HepG2 (cell line): Measurements from ENCODE around the gene TPSAB1. TPM values are rescaled to one million over a fixed set of nuclear protein-coding genes. Genes with fewer than 3 reads are reported as not detected.

ENCODE experiments used
- ATAC-seq: fragments of 200-7000 bp; cut with Tn5 transposase; 3 replicates; pipeline ENCODE4 v1.9.1; 2020; ENCODE audit warnings: mild to moderate bottlenecking, moderate library complexity
- BruUV-seq: library from RNA; stranded (reverse); fragments of 400-500 nt; replicated peaks from 2 replicates; lab custom pipeline; 2021; lab: Mats Ljungman, UMichigan
- CTCF ChIA-PET: fragments of 300-600 bp; formaldehyde crosslinking; extraction: SDS; loops from one replicate; lab custom pipeline; 2021; ENCODE audit warnings: low total read pairs, inconsistent platforms, low intra/inter-chr PET ratio; lab: Yijun Ruan, JAX
- POLR2A ChIA-PET: fragments of 350-600 bp; sonication (Branson Sonifier 250); formaldehyde crosslinking; loops from one replicate; lab custom pipeline; 2020; ENCODE audit warnings: antibody characterized with exemption, inconsistent platforms; lab: Yijun Ruan, JAX
- DNase-seq: peaks from one replicate; pipeline ENCODE4 v3.0.0-alpha.2; 2015; ENCODE audit warnings: low spot score
- FAIRE-seq: peaks from 3 replicates; lab custom pipeline; 2011; peaks lifted over from hg19 to GRCh38; lab: Jason Lieb, UNC
- H2AFZ ChIP-seq: one replicate; pipeline ENCODE4 v1.6.1; 2011; ENCODE audit warnings: low read length, inconsistent platforms
- H3K27ac ChIP-seq: fragments of 300-600 bp; 3 replicates; pipeline ENCODE4 v1.8.0; 2011; ENCODE audit warnings: mixed run types, mild to moderate bottlenecking, mixed read lengths, low read length, inconsistent platforms; ENCODE audit not compliant: insufficient read depth; ENCODE audit errors: extremely low read length
- H3K27me3 ChIP-seq, 2 experiments: fragments of 200-600 bp in 1 of 2; 2 replicates in 1 of 2; 3 replicates in 1 of 2; pipeline versions ENCODE4 v1.6.0 to v1.8.0; 2011; ENCODE audit warnings: low read length in 2 of 2, mild to moderate bottlenecking in 2 of 2, moderate library complexity in 2 of 2, inconsistent platforms in 1 of 2; ENCODE audit not compliant: insufficient read depth in 2 of 2, control insufficient read depth in 1 of 2
- H3K36me3 ChIP-seq, 2 experiments: fragments of 200-600 bp in 1 of 2; replicated peaks in 1 of 2; 2 replicates in 1 of 2; 3 replicates in 1 of 2; pipeline versions ENCODE4 v1.5.1 to v1.8.0; 2011; ENCODE audit warnings: low read length in 2 of 2, inconsistent platforms in 1 of 2; ENCODE audit not compliant: insufficient read depth in 2 of 2, control insufficient read depth in 1 of 2
- H3K4me1 ChIP-seq: 2 replicates; pipeline ENCODE4 v1.5.1; 2012; ENCODE audit warnings: low read length, inconsistent platforms; ENCODE audit not compliant: insufficient read depth
- H3K4me2 ChIP-seq: 2 replicates; pipeline ENCODE4 v1.6.0; 2011; ENCODE audit warnings: low read depth, low read length, inconsistent platforms
- H3K4me3 ChIP-seq, 3 experiments: fragments of 200-600 bp in 1 of 3; sonication (generic), shearing (Covaris generic) in 1 of 3; replicated peaks in 1 of 3; 2 replicates each; pipeline ENCODE4 v1.5.1; 2011 to 2016; ENCODE audit warnings: low read length in 3 of 3, inconsistent platforms in 2 of 3, low read depth in 2 of 3, mild to moderate bottlenecking in 2 of 3, control low read depth in 1 of 3, mixed read lengths in 1 of 3; ENCODE audit not compliant: insufficient read depth in 1 of 3
- H3K79me2 ChIP-seq: one replicate; pipeline ENCODE4 v1.6.1; 2011; ENCODE audit warnings: low read length, inconsistent platforms; ENCODE audit not compliant: insufficient read depth
- H3K9ac ChIP-seq: 2 replicates; pipeline ENCODE4 v1.6.0; 2011; ENCODE audit warnings: mild to moderate bottlenecking, low read depth, low read length, inconsistent platforms; ENCODE audit not compliant: insufficient read depth
- H3K9me3 ChIP-seq: 2 replicates; pipeline ENCODE4 v1.5.1; 2012; ENCODE audit warnings: mild to moderate bottlenecking, low read length
- H4K20me1 ChIP-seq: 2 replicates; pipeline ENCODE4 v1.6.0; 2011; ENCODE audit warnings: inconsistent platforms, mild to moderate bottlenecking, low read length, moderate library complexity; ENCODE audit not compliant: insufficient read depth
- EZH2 ChIP-seq: conservative IDR thresholded peaks from 2 replicates; pipeline ENCODE4 v1.6.1; 2012; ENCODE audit warnings: mild to moderate bottlenecking, low read depth, low read length, moderate library complexity
- HHEX ChIP-seq: IDR thresholded peaks from 2 replicates; pipeline ENCODE4 v1.6.1; 2016; ENCODE audit warnings: control low read depth
- HNRNPLL ChIP-seq: fragments of 200-400 bp; formaldehyde crosslinking; IDR thresholded peaks from 2 replicates; pipeline ENCODE4 v1.6.1; 2017; ENCODE audit warnings: mild to moderate bottlenecking, low read depth, low read length; ENCODE audit not compliant: poor library complexity, severe bottlenecking
- MBNL3 ChIP-seq: fragments of 250-450 bp; sonication (Bioruptor Pico); conservative IDR thresholded peaks from 2 replicates; pipeline ENCODE4 v1.8.0; 2022; ENCODE audit warnings: mild to moderate bottlenecking, inconsistent platforms
- MTF2 ChIP-seq: sonication (generic); formaldehyde crosslinking; IDR thresholded peaks from 2 replicates; pipeline ENCODE4 v1.5.0; 2020; ENCODE audit warnings: missing genetic modification reagents, borderline replicate concordance
- NCOA2 ChIP-seq: sonication (generic); formaldehyde crosslinking; IDR thresholded peaks from 2 replicates; pipeline ENCODE4 v1.8.0; 2022; ENCODE audit warnings: inconsistent platforms
- RBFOX2 ChIP-seq: fragments of 200-400 bp; formaldehyde crosslinking; IDR thresholded peaks from 2 replicates; pipeline ENCODE4 v1.6.1; 2017; ENCODE audit warnings: low read depth, mild to moderate bottlenecking, low read length
- TGIF2 ChIP-seq: IDR thresholded peaks from 2 replicates; pipeline ENCODE4 v1.6.1; 2016; ENCODE audit warnings: control low read depth, missing compliant biosample characterization
- TMF1 ChIP-seq: sonication (generic); formaldehyde crosslinking; IDR thresholded peaks from 2 replicates; pipeline ENCODE4 v1.8.1; 2022; ENCODE audit warnings: low read depth, missing genetic modification reagents
- ZFP82 ChIP-seq: sonication (generic); formaldehyde crosslinking; IDR thresholded peaks from 2 replicates; pipeline ENCODE4 v1.5.1; 2020; ENCODE audit warnings: mild to moderate bottlenecking, missing genetic modification reagents, borderline replicate concordance
- ZNF562 ChIP-seq: sonication (generic); formaldehyde crosslinking; IDR thresholded peaks from 2 replicates; pipeline ENCODE4 v1.8.0; 2022; ENCODE audit warnings: missing genetic modification reagents, borderline replicate concordance
- ZNF619 ChIP-seq: sonication (generic); formaldehyde crosslinking; IDR thresholded peaks from 2 replicates; pipeline ENCODE4 v1.4.0; 2020; ENCODE audit warnings: mild to moderate bottlenecking, missing genetic modification reagents
- ZNF687 ChIP-seq: sonication (generic); formaldehyde crosslinking; IDR thresholded peaks from 2 replicates; pipeline ENCODE4 v1.5.1; 2020; ENCODE audit warnings: mild to moderate bottlenecking, missing genetic modification reagents, moderate library complexity
- WGBS: methylation state at CpG from one replicate; pipeline ENCODE4 v1.1.6; 2017; ENCODE audit warnings: low lambda C conversion rate; 5-methylcytosine and 5-hydroxymethylcytosine counted together
- in situ Hi-C: cut with HindIII; loops from 2 replicates; pipeline ENCODE4 v1.10.0; 2017; ENCODE audit warnings: low pct_unique_long_range_greater_than_20kb; ENCODE audit not compliant: extremely low pct_ligation_motif_present
- intact Hi-C: fragments of 100-400 bp; cut with micrococcal nuclease; formaldehyde crosslinking; loops from one replicate; pipeline ENCODE4 v1.10.0; 2022; ENCODE audit not compliant: unreplicated experiment
- polyA plus RNA-seq, 8 experiments: library from polyadenylated mRNA; depleted of rRNA in 3 of 8; stranded (reverse) in 7 of 8; unstranded in 1 of 8; fragments of >200 nt; fragmentation: Illumina TruSeq in 4 of 8; extraction: Trizol in 4 of 8; gene quantifications; 2 replicates each; pipeline versions ENCODE4 v1.2.1 to v1.2.3, GENCODE V29; 2011 to 2016; ENCODE audit warnings: low read depth in 4 of 8, missing spikeins in 1 of 8, mixed read lengths in 1 of 8; ENCODE audit not compliant: insufficient read depth in 1 of 8
- total RNA-seq, 5 experiments: library from RNA; depleted of rRNA; stranded (reverse); fragments of >200 nt; fragmentation: Illumina TruSeq; extraction: Trizol; gene quantifications; 2 replicates each; pipeline ENCODE4 v1.2.3, GENCODE V29; 2016; ENCODE audit warnings: low read depth in 1 of 5

Gene TPSAB1
- total and polyA plus RNA-seq, 2 of the 13 experiments (the other 11 are each of a cell fraction or from before 2014, with no cell fraction given) = 0.12 TPM; not detected in 1

- no peak; the same call in 2 of the 3 replicates for ATAC-seq
- WGBS = 10% methylated on average over 20 of the region's 47 CpGs
- CTCF ChIA-PET = no interaction called here
These were observed 20.8 kb downstream of the TPSAB1 start for GRCh38 chr16:1261131-1261892.

More at GRCh38 chr16:1261131-1261892, 20.8 kb downstream of the TPSAB1 start:
- H3K4me1 ChIP-seq = no peaks in the 10 kb centered on the region
- peaks cover 21 to 76% of the 10 kb centered on the region in 2 experiments for H3K27me3 ChIP-seq
- H3K79me2 ChIP-seq = no peaks in the 10 kb centered on the region
- H3K4me2 ChIP-seq = no peak overlapping the region
- H3K36me3 ChIP-seq = no peaks in the 10 kb centered on the region
- TF ChIP-seq MTF2 (CRISPR knock-in tag) = peak; percentile 75; the same call in 1 of the 2 replicates
- TF ChIP-seq TMF1 (CRISPR knock-in tag) = no peak
- TF ChIP-seq RBFOX2 = no peak
- TF ChIP-seq HNRNPLL = no peak
- TF ChIP-seq NCOA2 (CRISPR knock-in tag) = no peak
- TF ChIP-seq ZNF562 (CRISPR knock-in tag) = no peak
- TF ChIP-seq EZH2 = peak; percentile 77; the same call in 1 of the 2 replicates
- no peak for TF ChIP-seq ZFP82 (CRISPR knock-in tag)
- TF ChIP-seq TGIF2 = no peak
- no peak for TF ChIP-seq ZNF619 (CRISPR knock-in tag)
- TF ChIP-seq HHEX (CRISPR knock-in tag) = no peak
- no peak for TF ChIP-seq MBNL3
- peak; percentile 14; the same call in 1 of the 2 replicates for TF ChIP-seq ZNF687 (CRISPR knock-in tag)
- no TSS peak for BruUV-seq
- no peak overlapping the region for H3K27ac ChIP-seq
- FAIRE-seq = no peak
- H3K4me3 ChIP-seq = no peak overlapping the region
- no peak overlapping the region for H3K9ac ChIP-seq
- DNase-seq = no peak
- intact Hi-C loops = no loop called here
- H3K9me3 ChIP-seq = no peaks in the 10 kb centered on the region
- POLR2A ChIA-PET = no interaction called here
- in situ Hi-C loops = no loop called here
- no peak overlapping the region for H2AFZ ChIP-seq
- no peaks in the 10 kb centered on the region for H4K20me1 ChIP-seq
